Measurements from ENCODE around the gene COMMD2.

COMMD2 gene

DNA sequence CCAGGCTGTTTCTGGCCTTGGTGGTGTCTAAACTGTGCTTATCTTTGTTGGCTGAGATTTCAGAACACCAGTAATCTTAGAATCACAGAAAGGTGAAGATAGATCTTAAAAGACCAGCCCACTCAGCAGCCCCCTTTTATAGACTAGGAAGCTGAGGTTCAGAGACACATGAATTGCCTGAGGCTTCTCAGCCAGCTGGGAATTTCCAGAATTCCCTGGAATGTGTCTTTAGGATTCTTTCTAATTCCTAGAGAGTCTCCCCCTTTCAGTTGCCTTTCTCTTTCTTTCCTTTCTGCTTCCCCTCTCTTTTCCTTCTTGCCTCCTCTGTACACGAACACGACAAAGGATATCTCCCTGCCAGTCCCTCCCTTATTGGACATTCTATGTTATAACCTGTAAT, 20.6 kb upstream of the COMMD2 start:
- TF ChIP-seq SIN3A (IDR thresholded peaks at IDR 0.05; ENCODE audit: borderline replicate concordance, insufficient read depth, low read length), result no peak
- no peak for TF ChIP-seq FOXP2 (optimal IDR thresholded peaks at IDR 0.05; ENCODE audit: borderline replicate concordance, extremely low read depth, extremely low read length, insufficient read depth)
- TF ChIP-seq TAF1 (IDR thresholded peaks at IDR 0.05; ENCODE audit: borderline replicate concordance, insufficient read depth, low read length), result no peak
- no peak for TF ChIP-seq POLR2AphosphoS5 (IDR thresholded peaks at IDR 0.05; ENCODE audit: low read depth, low read length)
- TF ChIP-seq, protein P1, sequence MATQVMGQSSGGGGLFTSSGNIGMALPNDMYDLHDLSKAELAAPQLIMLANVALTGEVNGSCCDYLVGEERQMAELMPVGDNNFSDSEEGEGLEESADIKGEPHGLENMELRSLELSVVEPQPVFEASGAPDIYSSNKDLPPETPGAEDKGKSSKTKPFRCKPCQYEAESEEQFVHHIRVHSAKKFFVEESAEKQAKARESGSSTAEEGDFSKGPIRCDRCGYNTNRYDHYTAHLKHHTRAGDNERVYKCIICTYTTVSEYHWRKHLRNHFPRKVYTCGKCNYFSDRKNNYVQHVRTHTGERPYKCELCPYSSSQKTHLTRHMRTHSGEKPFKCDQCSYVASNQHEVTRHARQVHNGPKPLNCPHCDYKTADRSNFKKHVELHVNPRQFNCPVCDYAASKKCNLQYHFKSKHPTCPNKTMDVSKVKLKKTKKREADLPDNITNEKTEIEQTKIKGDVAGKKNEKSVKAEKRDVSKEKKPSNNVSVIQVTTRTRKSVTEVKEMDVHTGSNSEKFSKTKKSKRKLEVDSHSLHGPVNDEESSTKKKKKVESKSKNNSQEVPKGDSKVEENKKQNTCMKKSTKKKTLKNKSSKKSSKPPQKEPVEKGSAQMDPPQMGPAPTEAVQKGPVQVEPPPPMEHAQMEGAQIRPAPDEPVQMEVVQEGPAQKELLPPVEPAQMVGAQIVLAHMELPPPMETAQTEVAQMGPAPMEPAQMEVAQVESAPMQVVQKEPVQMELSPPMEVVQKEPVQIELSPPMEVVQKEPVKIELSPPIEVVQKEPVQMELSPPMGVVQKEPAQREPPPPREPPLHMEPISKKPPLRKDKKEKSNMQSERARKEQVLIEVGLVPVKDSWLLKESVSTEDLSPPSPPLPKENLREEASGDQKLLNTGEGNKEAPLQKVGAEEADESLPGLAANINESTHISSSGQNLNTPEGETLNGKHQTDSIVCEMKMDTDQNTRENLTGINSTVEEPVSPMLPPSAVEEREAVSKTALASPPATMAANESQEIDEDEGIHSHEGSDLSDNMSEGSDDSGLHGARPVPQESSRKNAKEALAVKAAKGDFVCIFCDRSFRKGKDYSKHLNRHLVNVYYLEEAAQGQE (IDR thresholded peaks at IDR 0.05; ENCODE audit: insufficient read depth in 1 of 2, low read depth in 2 of 2, low read length in 2 of 2), result no peak

DNA sequence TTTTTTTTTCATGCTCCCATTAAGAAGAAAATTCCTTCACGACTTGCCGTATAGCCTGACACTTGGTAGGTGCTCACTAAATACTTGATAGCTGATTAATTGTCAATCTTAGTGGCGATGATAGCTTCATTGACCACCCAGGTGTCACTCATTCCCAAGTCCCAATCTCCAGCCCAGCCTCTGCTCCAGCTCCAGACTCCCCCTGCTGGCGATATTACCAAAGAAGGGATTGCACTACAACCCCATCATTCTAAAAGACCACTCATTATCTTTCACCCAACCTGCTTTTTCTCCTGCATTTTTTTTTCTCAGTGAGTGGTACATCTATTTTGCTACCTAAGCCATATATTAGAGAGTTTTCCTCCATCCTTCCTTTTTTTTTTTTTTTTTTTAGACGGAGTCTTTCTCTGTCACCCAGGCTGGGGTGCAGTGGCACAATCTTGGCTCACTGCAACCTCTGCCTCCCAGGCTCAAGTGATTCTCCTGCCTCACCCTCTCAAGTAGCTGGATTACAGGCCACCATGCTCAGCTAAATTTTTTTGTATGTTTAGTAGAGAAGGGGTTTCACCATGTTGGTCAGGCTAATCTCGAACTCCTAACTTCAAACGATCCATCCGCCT, 19.5 kb upstream of the COMMD2 start:
- TF ChIP-seq, protein P1 (IDR thresholded peaks at IDR 0.05; ENCODE audit: insufficient read depth in 1 of 2, low read depth in 2 of 2, low read length in 2 of 2), result no peak
- TF ChIP-seq FOXP2 (optimal IDR thresholded peaks at IDR 0.05; ENCODE audit: borderline replicate concordance, extremely low read depth, extremely low read length, insufficient read depth) (no peak), POLR2AphosphoS5 (IDR thresholded peaks at IDR 0.05; ENCODE audit: low read depth, low read length) (no peak), SIN3A (IDR thresholded peaks at IDR 0.05; ENCODE audit: borderline replicate concordance, insufficient read depth, low read length) (no peak), TAF1 (IDR thresholded peaks at IDR 0.05; ENCODE audit: borderline replicate concordance, insufficient read depth, low read length) (no peak)

DNA sequence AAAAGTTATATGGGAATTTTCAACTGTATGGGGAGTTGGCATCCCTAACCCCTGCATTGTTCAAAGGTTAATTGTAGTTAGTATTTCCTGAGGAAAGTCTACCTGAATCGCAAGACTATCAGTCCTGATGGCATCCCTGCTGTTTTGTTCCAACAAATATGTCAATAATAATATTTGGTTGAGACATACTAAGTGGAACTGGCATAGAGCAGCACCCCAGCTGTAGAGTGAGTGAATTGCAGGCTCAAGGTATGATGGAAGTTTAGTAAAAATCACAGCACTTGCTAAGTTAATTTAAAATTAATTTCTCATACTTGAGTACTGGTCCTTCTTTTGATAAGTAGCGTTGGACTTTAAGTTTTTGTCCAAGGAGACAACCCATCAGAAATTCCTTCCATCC, 18.0 kb upstream of the COMMD2 start:
- TF ChIP-seq POLR2AphosphoS5 (IDR thresholded peaks at IDR 0.05; ENCODE audit: low read depth, low read length) (no peak), FOXP2 (optimal IDR thresholded peaks at IDR 0.05; ENCODE audit: borderline replicate concordance, extremely low read depth, extremely low read length, insufficient read depth) (no peak), SIN3A (IDR thresholded peaks at IDR 0.05; ENCODE audit: borderline replicate concordance, insufficient read depth, low read length) (no peak), TAF1 (IDR thresholded peaks at IDR 0.05; ENCODE audit: borderline replicate concordance, insufficient read depth, low read length) (no peak)
- TF ChIP-seq, protein P1 (IDR thresholded peaks at IDR 0.05; ENCODE audit: insufficient read depth in 1 of 2, low read depth in 2 of 2, low read length in 2 of 2), result no peak

DNA sequence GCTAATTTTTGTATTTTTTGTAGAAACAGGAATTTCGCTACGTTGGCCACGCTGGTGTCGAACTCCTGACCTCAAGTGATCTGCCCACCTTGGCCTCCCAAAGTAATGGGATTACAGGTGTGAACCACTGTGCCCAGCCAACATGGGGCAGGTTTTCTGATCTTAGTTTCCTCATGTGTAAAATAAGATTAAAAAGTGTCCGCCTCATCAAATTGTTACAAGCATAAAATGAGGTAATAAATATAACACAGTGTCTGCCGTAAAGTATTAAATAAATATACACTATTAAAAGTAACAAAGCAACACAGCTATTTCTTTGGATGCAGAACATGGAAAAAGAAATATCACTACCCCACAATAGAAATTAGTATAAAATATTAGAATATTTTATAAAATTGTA, 16.4 kb upstream of the COMMD2 start:
- TF ChIP-seq POLR2AphosphoS5 (IDR thresholded peaks at IDR 0.05; ENCODE audit: low read depth, low read length) (no peak), SIN3A (IDR thresholded peaks at IDR 0.05; ENCODE audit: borderline replicate concordance, insufficient read depth, low read length) (no peak), FOXP2 (optimal IDR thresholded peaks at IDR 0.05; ENCODE audit: borderline replicate concordance, extremely low read depth, extremely low read length, insufficient read depth) (no peak), TAF1 (IDR thresholded peaks at IDR 0.05; ENCODE audit: borderline replicate concordance, insufficient read depth, low read length) (no peak)
- TF ChIP-seq, protein P1 (IDR thresholded peaks at IDR 0.05; ENCODE audit: insufficient read depth in 1 of 2, low read depth in 2 of 2, low read length in 2 of 2), result no peak

All from PFSK-1 (cell line).